OCI-LY7 (cell line): ENCODE data around the gene TRAF3.

Source experiments
- CTCF ChIP-seq: fragments of 200-600 bp; sonication (generic); conservative IDR thresholded peaks from 2 replicates; pipeline ENCODE4 v1.5.1; 2014; ENCODE audit warnings: mild to moderate bottlenecking, antibody characterized with exemption, low read length, moderate library complexity, mixed read lengths
- EZH2phosphoT487 ChIP-seq: fragments of 200-600 bp; sonication (generic); IDR thresholded peaks from 2 replicates; pipeline ENCODE4 v1.6.1; 2018; ENCODE audit warnings: low read depth, borderline replicate concordance, mild to moderate bottlenecking, mixed run types, antibody characterized with exemption, low read length, moderate library complexity, mixed read lengths

- no peak for TF ChIP-seq CTCF
- TF ChIP-seq EZH2phosphoT487: no peak
Measured at GRCh38 chr14:102907303-102907844, 130.1 kb downstream of the TRAF3 start.
